GM21423 (cell line): Measurements from ENCODE around the gene NFIX.

Experiments used
- ATAC-seq: cut with Tn5 transposase; IDR thresholded peaks from one replicate; pipeline ENCODE4 v1.9.1; 2021; ENCODE audit warnings: mild to moderate bottlenecking, moderate library complexity; ENCODE audit not compliant: unreplicated experiment

NFIX gene

DNA sequence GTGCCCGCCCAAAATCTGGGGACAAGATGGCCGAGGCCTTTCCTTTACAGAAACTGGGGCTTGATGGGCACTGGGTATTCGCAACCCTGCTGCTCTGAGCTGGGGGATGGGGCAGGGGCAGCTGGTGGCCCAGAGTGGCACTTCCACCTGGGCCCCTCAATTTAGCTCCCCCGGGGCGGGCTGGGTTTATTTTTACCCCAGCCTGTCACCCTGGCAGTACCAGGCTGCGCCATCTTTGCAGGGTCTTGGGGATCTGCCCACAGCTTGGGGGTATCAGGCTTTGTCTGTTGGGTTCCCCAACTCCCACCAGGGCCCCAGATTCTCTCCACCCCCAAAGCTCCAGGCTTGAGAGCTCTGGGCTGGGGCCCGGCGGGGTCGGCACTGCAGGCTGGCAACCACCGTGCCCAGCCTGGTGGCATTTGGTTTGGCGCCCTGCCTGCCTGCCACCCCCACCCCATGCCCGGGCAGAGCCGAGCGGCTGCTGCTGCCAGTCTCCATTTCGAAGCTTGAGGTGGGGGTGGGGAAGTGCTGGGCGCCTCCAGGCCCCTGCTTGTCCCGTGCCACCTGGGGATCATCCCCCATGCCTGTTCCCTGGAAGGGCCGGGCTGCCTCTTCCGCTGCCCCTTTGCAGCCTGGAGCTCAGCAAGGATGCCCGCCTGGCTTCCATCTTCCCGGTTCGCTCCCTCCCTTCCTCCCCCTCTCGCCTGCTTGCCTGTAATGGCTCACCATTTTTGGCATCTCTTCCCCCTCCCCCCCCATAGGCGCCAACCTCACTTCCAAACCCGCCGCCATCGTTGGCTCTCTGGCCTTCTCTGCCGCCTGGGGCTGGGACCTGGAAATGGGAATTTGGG, 11.4 kb downstream of the NFIX start:
- no peak for ATAC-seq

DNA sequence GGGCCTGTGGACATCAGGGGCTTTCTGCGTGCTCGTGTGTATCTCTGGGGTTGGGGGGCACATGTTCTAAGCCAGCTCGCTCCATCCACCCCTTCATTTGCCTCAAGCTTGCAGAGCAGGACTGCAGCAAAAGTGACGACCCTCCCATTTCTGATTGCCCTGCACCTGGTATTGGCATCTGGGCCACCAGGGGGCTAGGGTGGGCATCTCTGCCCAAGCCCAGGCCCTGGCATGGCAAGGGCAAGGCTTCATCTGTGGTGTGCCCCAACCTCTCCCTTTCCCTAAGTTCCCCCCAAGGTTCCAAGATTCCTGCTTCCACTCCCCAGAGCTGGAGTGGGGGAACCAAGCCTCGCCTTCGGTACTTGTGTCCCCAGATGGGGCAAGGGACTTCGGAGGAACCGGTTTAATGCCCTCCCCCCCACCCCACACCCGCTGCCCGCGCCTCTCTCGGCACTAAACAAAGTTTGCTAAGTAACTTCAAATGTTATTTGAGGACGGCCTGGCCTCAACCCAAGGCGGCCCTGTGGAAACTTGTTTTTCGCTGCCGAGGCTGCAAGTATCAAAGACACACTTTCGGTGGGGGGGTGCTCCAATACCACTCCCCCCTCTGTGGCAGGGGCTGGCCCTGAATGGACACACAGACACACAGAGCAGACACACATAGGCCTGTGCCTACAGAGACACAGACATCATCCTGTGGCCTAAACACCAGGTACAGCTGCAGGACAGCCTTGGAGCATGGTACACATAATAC, 12.2 kb downstream of the NFIX start:
- no peak for ATAC-seq

DNA sequence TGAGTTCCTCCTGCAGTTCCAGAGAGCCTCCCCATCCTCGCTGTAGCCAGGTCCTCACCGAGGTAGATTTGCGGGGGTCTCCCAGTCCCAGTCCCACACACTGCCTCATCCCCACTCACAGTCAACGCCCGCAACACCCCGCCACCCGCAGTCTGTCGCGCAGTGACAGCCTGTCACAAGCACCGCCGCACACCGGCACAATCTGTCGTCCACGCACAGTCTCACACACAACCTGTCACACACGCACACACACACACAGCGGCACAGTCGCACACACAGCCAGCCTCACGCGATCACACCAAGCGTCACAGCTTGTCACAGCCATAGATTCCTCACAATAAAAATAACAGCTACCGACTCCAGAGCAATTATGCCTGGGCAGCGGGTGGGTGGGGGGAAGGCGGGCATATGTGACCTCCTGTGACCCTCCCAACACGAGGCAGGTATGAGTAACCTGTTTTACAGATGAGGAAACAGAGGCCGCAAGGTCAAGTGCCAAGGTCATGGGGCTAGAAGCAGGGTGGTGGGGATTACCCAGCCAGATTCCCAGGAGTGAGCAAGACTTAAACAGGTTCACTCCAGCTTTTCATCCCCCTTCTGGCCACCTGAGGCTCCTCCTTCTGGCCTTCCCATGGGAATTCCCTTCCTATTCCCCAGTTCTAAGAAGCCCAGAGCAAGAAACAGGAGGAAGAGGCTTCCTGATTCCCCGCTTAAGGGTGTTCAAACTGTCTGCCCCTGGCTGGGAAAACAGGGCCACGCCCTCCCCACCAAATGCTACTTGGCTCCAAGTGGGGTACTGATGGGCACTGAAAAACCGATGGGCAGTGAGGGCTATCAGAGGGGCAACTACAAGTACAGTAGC, 13.9 kb downstream of the NFIX start:
- ATAC-seq: no peak

DNA sequence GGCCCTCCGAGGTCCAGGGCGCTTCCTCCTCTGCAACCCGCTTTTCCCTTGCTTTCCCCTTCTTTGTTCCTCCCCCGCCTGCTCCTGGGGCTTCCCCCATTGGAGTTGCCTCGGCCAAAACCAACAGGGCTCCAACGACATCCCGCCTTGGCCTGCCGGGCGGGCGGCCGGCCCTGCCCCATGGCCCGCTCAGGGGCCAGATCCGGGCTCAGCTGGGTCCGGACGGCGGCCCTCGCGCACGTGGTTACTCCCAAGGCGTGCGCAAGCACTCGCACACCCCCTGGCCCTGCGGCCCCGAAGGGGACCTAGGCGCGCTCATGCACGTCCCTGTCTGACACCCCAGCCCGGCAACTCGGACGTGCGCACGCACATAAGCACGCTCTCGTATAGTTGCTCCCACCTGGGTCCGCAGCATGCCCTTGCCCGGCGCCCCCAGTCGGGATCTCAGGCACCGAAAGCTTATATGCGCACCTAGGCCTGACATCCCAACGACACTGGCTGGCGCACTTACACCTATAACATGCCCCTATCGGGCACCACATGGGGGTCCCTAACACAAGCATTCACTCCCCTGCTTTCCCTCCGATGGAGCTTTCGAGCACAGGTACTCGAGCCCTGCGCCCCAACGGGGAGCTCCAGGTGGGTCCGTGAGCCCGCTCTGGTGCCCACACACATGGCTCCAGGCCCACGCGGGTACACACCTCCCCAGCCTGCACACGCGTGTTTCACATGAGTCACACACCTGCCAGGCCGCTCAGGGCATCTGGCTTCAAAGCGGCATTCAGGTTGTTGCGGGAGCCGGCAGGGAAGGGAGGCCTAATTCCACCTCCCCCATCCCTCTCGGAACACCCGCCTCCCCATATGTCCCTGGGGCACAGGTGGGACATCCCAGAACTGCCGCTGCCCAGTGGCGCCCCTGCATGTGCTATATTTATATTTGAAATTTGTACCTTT, 15.0 kb downstream of the NFIX start:
- no peak for ATAC-seq

DNA sequence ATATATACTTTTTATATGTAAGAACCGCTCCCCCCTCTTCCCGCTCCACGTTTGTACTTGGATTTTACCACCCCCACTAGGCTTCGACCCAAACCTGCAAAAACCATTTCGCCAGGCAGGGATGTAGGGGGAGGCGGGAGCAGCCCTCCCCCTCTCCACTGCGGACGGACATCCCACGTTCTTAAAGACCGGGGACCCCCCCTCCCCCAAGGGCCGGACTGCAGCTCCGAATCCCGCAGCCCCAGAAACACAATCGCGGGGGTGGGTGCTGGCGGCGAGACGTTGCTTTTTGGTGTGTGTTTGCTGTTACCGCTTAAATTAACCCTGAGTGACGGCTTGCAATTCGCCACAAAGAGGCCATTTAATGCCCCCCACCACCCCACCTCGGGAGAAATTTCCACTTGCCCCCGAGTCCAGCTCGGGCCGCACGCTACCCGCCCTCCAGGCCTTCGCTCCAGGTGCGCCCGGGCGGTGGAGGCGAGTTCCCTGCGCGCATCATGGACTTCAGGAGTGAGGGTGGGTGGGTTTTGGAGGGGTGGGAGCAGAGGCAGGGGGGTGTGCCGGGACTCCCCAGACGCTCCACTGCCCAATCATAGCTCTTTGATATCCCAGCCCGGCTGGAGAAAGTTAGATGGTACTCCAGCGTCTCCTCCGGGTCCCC, 15.8 kb downstream of the NFIX start:
- no peak for ATAC-seq

DNA sequence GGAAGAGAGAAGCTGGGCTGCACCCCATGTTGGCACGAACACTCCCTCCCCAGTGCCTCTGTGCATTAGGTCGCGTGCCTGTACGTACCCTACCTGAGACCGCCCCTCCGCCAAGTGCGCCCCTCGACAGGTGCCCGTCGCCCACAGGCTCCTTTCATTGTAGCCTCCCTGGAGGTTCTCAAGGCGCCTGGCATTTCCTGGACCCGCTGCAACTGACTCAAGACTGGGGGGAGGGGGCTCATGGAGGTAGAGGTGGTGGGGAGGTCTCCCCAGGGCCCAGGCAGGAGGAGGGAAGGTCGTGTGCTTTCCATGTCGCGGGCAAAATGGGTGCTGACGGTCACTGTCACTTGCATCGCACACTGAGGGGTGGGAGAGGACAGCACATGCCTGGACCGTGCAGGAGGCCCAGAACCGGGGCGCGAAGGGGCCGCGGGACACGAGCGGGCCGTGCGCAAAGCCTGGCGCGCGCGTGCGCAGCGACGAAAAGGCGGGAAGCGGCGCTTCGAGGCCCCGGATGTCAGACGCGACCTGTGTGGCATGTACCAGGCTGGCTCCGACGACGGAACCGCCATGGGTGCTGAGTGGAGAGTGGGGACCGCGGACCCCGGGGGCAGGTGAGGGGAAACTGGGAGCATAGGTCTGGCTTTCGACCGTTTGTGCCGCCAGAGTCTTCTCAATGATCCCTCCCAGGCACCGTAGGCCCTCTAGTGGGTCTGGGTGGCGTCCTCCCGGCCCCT, 16.5 kb downstream of the NFIX start:
- ATAC-seq: no peak

DNA sequence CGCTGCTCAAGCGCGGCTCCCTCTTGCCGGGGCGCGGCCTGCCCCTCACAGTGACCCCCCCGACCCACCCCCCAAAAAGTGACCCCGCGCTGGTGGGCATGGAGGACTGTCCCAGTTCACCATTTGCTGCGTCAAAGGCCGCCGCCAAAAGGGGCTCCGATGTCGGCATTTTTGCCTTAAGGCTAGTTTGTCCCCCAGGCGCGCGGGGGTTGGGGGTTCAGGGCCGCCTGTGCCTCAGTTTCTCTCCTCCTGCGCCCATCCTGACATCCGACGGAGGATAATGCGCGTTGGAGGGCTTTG, 17.1 kb downstream of the NFIX start:
- ATAC-seq: no peak

DNA sequence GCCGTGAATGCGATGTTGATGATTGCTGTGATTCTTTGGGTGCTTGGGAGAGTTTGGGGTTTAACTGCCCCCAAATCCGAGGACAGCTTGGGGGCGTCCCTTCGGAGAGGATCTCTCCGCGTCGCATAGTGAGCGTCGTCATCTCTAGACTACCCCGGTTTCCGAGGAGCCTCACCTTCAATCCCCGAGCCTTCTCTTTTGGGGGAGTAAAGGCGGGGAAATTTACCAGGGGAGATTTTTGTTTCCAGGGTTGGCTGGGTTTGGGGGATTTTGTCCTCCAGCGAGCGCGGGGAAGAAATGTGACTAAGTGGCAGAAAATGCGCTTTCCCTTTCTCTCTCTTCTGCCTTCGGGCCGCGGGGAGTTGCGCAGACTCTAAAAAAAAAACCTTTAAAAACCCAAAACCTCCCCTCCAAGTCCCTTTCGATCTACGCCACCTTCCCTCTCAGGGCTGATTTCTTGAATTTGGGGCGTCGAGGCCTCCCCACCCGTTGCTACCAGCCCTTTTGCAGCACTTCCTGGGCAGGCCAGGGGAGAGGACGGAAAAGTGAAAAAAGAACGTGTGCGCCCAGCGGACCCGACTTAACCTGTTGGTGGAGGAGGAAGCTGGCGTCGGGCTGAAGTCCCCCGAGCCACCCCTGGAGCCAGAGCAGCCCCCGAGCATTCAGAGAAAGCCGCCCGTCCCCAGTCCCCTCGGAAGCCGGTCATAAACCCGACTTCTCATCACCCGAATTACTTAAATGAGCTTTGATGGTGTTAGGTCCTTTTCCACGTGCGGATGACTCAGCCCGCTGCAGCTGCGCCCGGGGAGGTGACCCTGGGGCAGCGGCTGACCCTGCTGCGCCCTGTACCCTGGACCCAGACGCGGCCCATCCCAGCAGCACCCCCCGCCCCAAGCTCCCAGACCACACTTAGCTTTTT, 17.7 kb downstream of the NFIX start:
- no peak for ATAC-seq

DNA sequence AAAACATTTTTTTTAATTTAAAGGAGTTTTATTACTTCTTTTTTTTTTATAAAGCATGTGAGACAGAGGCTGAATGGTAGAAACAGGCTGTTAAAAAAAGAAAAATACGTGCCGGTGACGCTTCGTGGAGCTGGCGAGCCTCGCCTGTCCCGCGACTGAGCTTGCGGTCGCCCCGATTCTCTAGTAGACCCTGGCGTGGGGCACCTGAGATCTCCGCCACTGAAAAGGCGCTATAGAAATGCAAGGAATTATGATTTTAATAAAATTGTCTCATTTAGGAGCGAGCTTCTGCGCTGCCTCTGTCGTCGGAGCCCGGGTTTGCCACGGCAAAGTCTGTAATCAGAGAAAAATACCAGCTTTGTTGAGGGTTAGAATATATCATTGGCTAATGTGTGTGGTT, 18.4 kb downstream of the NFIX start:
- ATAC-seq: no peak

DNA sequence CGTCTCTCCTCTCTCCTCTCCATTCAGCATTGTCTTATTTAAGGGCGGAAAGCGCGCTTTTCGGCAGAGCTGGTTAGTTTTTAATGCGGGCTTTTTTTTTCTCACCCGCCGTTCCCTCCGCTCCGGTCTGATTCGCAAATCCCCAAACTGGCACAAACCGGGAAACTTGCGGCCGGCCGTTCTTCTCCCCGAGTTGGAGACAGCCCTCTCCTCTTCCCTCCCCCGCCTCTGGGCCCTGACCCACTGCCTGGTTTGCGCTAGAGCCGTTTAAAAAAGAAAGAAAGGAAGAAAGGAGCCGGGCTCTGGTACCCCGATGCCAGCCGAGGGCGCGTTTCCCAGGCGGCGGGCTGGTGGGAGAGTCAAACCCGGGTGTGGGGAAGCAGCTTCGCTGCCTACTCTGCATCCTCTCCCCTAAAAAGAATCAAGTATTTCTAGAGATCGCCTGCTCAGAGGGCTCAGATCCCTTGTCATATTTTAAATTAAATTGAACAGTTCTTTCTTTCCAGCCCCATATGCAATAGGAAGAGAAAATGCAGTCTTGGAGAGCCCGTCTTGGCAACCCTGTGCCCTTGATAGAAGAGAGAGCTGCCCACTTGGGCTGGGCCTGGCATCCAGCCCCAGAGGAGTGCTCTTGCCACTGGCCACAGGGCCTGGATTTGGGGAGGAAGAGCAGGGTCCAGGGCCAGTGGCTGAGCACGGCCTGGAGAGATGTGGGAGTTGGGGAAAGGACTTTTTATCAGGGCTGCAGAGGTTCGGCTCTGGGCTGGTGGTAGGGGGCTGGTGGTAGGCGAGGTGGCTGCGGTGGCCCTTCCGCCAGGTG, 19.0 kb downstream of the NFIX start:
- no peak for ATAC-seq

DNA sequence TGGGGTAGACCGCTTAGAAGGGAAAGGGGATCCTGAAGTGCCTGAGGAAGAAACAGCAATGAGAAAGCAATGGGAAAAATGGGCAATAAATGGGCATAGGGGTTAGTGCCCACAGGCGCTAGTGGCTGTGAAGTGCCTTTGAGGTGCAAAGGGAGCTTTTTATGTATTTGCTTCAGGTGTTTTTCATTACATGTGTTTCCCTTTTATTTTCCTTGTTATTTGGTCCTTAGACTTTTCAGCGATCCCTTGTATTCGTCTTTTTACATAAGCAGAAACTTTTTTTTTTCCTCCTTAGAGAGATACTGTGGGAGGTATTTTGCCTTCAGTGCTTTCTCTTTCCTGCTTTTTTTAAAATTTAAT, 19.6 kb downstream of the NFIX start:
- ATAC-seq: no peak

DNA sequence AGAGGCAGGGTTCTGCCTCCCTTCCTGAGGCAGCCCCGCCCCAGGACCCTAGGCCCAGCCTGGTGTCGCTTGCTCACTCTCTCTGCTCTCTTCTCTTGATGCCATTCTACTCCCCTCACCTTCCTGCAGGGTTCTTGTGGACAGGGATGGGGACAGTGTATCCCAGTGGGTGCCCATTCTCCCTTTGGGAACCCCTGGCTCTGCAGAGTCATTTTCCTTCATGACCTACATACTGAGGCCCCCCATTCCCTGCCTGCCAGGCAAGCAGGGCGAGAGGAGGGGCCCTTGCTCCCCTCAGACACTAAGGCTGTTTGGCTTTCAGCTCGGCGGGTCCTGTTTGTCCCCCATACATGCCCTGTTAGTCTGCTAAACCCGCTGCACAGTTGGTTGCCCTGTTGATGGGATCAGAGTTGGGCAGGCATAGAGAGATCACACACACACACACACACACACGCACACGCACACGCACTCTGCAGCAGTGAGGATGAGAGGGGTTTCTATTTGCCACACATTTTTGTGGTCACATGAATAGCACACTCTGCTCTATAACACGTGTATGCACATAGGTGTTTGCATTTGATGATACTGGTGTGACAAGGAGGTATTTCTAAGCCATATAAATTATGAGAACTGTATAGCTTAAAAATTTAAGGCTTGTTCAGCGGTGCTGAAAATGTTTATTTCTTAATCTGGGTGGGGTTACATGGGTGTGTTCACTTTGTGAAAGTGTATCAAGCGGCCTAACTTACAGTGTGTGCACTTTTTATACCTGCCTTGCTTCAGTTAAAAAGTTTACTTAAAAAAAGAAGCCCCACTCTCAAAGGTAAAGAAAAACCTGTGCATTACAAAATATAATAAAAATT, 20.3 kb downstream of the NFIX start:
- no peak for ATAC-seq

DNA sequence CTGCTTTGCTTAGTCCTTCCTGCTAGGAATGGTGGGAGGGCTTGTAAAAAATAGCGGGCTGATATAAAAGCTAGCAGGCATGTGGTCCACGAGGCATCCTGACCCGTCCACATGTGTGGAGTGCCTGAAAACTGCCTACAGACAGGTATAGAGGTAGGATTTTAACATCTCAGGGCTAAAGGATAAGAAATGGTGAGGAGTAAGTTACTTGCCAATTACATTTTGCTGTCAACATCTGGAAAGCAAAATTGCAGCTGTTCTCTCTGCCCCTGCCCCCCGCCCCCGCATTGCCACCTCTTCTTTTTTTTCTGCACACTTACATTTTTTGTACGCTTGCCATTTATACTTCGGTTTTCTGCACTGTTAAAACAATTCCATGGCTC, 21.0 kb downstream of the NFIX start:
- no peak for ATAC-seq

DNA sequence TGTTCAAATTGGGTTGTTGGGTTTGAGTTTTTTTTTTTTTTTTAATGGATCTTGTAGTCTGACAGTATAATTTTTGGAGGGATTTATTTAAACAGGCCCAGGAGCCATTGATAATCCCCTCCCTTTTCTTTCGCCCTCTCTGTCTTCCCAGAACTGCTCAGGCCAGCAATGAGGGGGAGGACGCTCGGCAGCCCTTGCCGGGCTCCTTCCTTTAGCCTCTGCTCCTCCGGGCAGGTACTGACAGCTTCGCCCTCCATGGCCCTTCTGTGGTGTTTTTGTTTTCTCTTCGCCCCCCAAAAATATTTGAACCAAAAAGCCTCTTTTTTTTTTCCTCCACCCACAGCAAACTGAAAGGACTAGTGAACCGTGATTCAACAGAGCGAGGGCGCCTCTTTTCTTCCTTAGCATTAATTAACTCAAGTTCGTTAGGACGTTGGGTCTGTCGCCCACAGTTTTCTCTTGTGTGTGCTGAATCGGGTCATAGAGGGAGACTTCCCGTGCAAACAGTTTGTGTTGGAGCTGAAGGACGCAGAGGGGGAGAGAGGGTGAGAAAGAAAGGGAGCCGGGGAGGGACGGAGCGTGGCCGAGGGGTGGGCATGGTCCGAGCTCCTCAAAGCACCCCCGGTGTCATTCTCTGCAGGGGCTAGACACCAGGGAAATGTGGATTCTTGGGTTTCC, 21.5 kb downstream of the NFIX start:
- no peak for ATAC-seq

DNA sequence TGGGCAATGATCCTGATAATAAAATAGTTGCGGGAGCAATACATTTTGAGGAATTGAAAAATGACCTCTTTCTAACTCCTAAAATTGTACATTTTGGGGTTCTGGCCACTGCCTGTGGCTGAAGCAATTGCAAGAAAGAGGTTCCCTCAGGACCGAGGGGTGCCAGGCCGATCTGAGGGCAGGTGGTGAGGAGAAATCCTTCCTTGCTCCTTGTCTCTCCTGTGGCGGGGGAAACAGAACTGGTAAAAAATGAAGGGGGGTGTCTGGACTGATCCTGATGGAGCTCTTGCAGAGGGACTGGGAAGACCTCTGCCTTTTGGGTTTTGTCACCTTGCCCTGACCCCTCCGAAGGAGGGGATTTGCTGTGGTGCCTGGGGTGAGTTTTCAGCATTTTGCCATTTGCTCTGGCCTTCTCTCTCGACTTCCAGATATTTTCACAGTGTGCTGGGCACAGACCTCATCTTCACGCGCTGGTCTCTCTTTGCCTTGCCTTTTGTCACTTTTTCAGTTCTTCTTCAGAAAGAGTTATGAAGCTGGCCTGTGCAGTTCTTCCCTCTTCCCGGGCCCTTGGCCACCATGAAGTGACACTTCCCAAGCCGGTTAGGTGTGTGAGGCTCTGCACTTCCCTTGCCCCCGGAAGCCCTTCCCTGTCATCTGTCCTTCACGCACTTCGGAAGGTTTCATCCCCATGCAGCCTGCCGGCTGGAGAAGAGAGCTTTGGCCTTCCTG, 22.2 kb downstream of the NFIX start:
- ATAC-seq: no peak
